SK-N-SH (cell line): ENCODE results near the gene SPAG5. TPM values are rescaled to one million over a fixed set of nuclear protein-coding genes. Genes with fewer than 3 reads are reported as not detected.

Source experiments
- CTCF ChIA-PET: fragments of 300-600, 350-600 bp; formaldehyde crosslinking; extraction: SDS; loops from one replicate; lab custom pipeline; 2021; lab: Yijun Ruan, JAX
- POLR2A ChIA-PET: fragments of 350-600 bp; sonication (Branson Sonifier 250); formaldehyde crosslinking; extraction: SDS; loops from one replicate; lab custom pipeline; 2020; ENCODE audit warnings: antibody characterized with exemption, inconsistent platforms; lab: Yijun Ruan, JAX
- DNase-seq: peaks from one replicate; pipeline ENCODE4 v3.0.0; 2012
- H2AFZ ChIP-seq: fragments of 200-600 bp; sonication (generic); 2 replicates; pipeline ENCODE4 v1.8.1; 2016; ENCODE audit warnings: antibody characterized with exemption, mild to moderate bottlenecking, low read depth
- H3F3A ChIP-seq: fragments of 200-600 bp; sonication (generic); replicated peaks from 2 replicates; pipeline ENCODE3; 2016; ENCODE audit warnings: antibody characterized with exemption, mild to moderate bottlenecking; ENCODE audit not compliant: insufficient read depth
- H3K27ac ChIP-seq, 2 experiments: fragments of 200-500 bp in 1 of 2; fragments of 200-600 bp in 1 of 2; sonication (Bioruptor generic) in 1 of 2; sonication (generic), shearing (Covaris generic) in 1 of 2; 2 replicates each; pipeline versions ENCODE4 v1.5.1 to v1.6.1; 2014 to 2016; ENCODE audit warnings: low read depth in 2 of 2, inconsistent platforms in 1 of 2, low read length in 1 of 2, mild to moderate bottlenecking in 1 of 2, mixed read lengths in 1 of 2
- H3K27me3 ChIP-seq: fragments of 200-600 bp; sonication (generic), shearing (Covaris generic); 2 replicates; pipeline ENCODE4 v1.6.1; 2016; ENCODE audit warnings: mixed run types; ENCODE audit not compliant: insufficient read depth
- H3K36me3 ChIP-seq, 2 experiments: fragments of 200-500 bp in 1 of 2; fragments of 200-600 bp in 1 of 2; sonication (Bioruptor generic) in 1 of 2; sonication (generic) in 1 of 2; replicated peaks in 1 of 2; 2 replicates each; pipeline versions ENCODE3 to v1.5.1; 2014 to 2016; ENCODE audit warnings: low read length in 1 of 2, mild to moderate bottlenecking in 1 of 2; ENCODE audit not compliant: insufficient read depth in 2 of 2, control insufficient read depth in 1 of 2
- H3K4me1 ChIP-seq, 2 experiments: fragments of 200-500 bp in 1 of 2; fragments of 200-600 bp in 1 of 2; sonication (Bioruptor generic) in 1 of 2; sonication (generic), shearing (Covaris generic) in 1 of 2; 2 replicates each; pipeline versions ENCODE4 v1.5.1 to v1.6.1; 2014 to 2016; ENCODE audit warnings: low read depth in 1 of 2, low read length in 1 of 2, mixed run types in 1 of 2; ENCODE audit not compliant: insufficient read depth in 2 of 2, control insufficient read depth in 1 of 2
- H3K4me2 ChIP-seq: fragments of 200-600 bp; sonication (generic), shearing (Covaris generic); 2 replicates; pipeline ENCODE4 v1.6.1; 2017; ENCODE audit warnings: mixed run types
- H3K4me3 ChIP-seq, 2 experiments: fragments of 200-500 bp in 1 of 2; fragments of 200-600 bp in 1 of 2; sonication (Bioruptor generic) in 1 of 2; sonication (generic), shearing (Covaris generic) in 1 of 2; 2 replicates each; pipeline versions ENCODE4 v1.5.1 to v1.8.1; 2014 to 2016; ENCODE audit warnings: low read depth in 2 of 2, inconsistent platforms in 1 of 2, low read length in 1 of 2, mild to moderate bottlenecking in 1 of 2, mixed read lengths in 1 of 2, moderate library complexity in 1 of 2
- H3K79me2 ChIP-seq: fragments of 200-600 bp; sonication (generic); 2 replicates; pipeline ENCODE4 v1.8.1; 2017; ENCODE audit warnings: mild to moderate bottlenecking; ENCODE audit not compliant: insufficient read depth
- H3K9ac ChIP-seq: fragments of 200-600 bp; sonication (generic); 2 replicates; pipeline ENCODE4 v1.6.1; 2017; ENCODE audit warnings: mixed run types
- H3K9me2 ChIP-seq: fragments of 200-600 bp; sonication (generic); 2 replicates; pipeline ENCODE4 v1.6.1; 2017; ENCODE audit warnings: mixed run types
- H3K9me3 ChIP-seq: fragments of 200-600 bp; sonication (generic); 2 replicates; pipeline ENCODE4 v1.6.1; 2017; ENCODE audit warnings: mixed run types, mild to moderate bottlenecking, moderate library complexity
- H4K20me1 ChIP-seq: fragments of 200-600 bp; sonication (generic); 2 replicates; pipeline ENCODE4 v1.6.1; 2017; ENCODE audit warnings: mild to moderate bottlenecking, mixed run types; ENCODE audit not compliant: insufficient read depth
- CHD2 ChIP-seq: fragments of 150-350 bp; IDR thresholded peaks from 2 replicates; pipeline ENCODE4 v1.6.1; 2018; ENCODE audit warnings: low read length; ENCODE audit not compliant: partially characterized antibody
- FOSL2 ChIP-seq: IDR thresholded peaks from 2 replicates; pipeline ENCODE4 v1.4.0; 2012; ENCODE audit warnings: low read depth, mild to moderate bottlenecking, moderate library complexity, borderline replicate concordance
- FOXJ3 ChIP-seq: sonication (generic); formaldehyde crosslinking; IDR thresholded peaks from 2 replicates; pipeline ENCODE4 v1.5.1; 2020; ENCODE audit warnings: mild to moderate bottlenecking, missing genetic modification reagents
- FOXM1 ChIP-seq: IDR thresholded peaks from 2 replicates; pipeline ENCODE4 v1.4.0; 2012; ENCODE audit warnings: low read depth, mild to moderate bottlenecking
- GABPA ChIP-seq: IDR thresholded peaks from 2 replicates; pipeline ENCODE4 v1.4.0; 2012; ENCODE audit warnings: low read depth, mild to moderate bottlenecking
- JUND ChIP-seq: IDR thresholded peaks from 2 replicates; pipeline ENCODE4 v1.4.0; 2012
- MXI1 ChIP-seq: IDR thresholded peaks from 2 replicates; pipeline ENCODE4 v1.6.1; 2012; ENCODE audit warnings: mild to moderate bottlenecking, low read depth, low read length, improper control_type of control experiment
- POLR2AphosphoS5 ChIP-seq: IDR thresholded peaks from 2 replicates; pipeline ENCODE4 v1.6.1; 2012; ENCODE audit warnings: low read depth, low read length
- RAD21 ChIP-seq: IDR thresholded peaks from 2 replicates; pipeline ENCODE4 v1.6.1; 2012; ENCODE audit warnings: mild to moderate bottlenecking, low read length
- RFX5 ChIP-seq: IDR thresholded peaks from 2 replicates; pipeline ENCODE4 v1.6.1; 2012; ENCODE audit warnings: mild to moderate bottlenecking, improper control_type of control experiment, low read length
- RXRA ChIP-seq: IDR thresholded peaks from 2 replicates; pipeline ENCODE4 v1.4.0; 2012; ENCODE audit warnings: low read depth, mild to moderate bottlenecking, borderline replicate concordance
- SIN3A ChIP-seq: IDR thresholded peaks from 2 replicates; pipeline ENCODE4 v1.6.1; 2012; ENCODE audit warnings: low read depth, mild to moderate bottlenecking, low read length, moderate library complexity, borderline replicate concordance
- TCF12 ChIP-seq: IDR thresholded peaks from 2 replicates; pipeline ENCODE4 v1.4.0; 2012
- TEAD4 ChIP-seq: IDR thresholded peaks from 2 replicates; pipeline ENCODE4 v1.4.0; 2012; ENCODE audit warnings: mild to moderate bottlenecking, borderline replicate concordance; ENCODE audit not compliant: insufficient read depth
- YY1 ChIP-seq: IDR thresholded peaks from 2 replicates; pipeline ENCODE4 v1.4.0; 2012; ENCODE audit warnings: low read depth, mild to moderate bottlenecking
- ZBTB33 ChIP-seq: IDR thresholded peaks from 2 replicates; pipeline ENCODE4 v1.4.0; 2012; ENCODE audit warnings: low read depth, borderline replicate concordance
- WGBS: methylation state at CpG from one replicate; pipeline ENCODE4 v1.1.6; 2017; ENCODE audit warnings: low lambda C conversion rate; 5-methylcytosine and 5-hydroxymethylcytosine counted together
- polyA plus RNA-seq, 3 experiments: library from polyadenylated mRNA; depleted of rRNA; stranded (reverse); fragments of >200 nt; gene quantifications; 2 replicates each; pipeline ENCODE4 v1.2.3, GENCODE V29; 2012
- TF ChIP-seq, protein P1 (sequence below): IDR thresholded peaks from 2 replicates; pipeline ENCODE4; 2012
- TF ChIP-seq, protein P2 (sequence below): fragments of 150-350 bp; IDR thresholded peaks from 2 replicates; pipeline ENCODE4 v1.6.1; 2016; ENCODE audit warnings: mild to moderate bottlenecking, low read depth, low read length
- TF ChIP-seq, protein P3 (sequence below): fragments of 150-350 bp; IDR thresholded peaks from 2 replicates; pipeline ENCODE4 v1.6.1; 2017; ENCODE audit warnings: antibody characterized with exemption, low read length, low read depth, borderline replicate concordance

The SPAG5 gene
- polyA plus RNA-seq, 1 of the 3 experiments (the other 2 are of a cell fraction) = 36.5 TPM

- DNase-seq = no peak
- Histone ChIP-seq H3K4me3 (no peak overlapping the region), H3F3A (no peaks in the 10 kb centered on the region), H3K9ac (no peak overlapping the region), H3K27me3 (peaks cover 10% of the 10 kb centered on the region; the same call in 1 of the 2 replicates), H3K79me2 (no peaks in the 10 kb centered on the region), H3K9me2 (no peaks in the 10 kb centered on the region), H3K4me2 (no peak overlapping the region), H4K20me1 (no peaks in the 10 kb centered on the region), H3K27ac (no peak overlapping the region), H2AFZ (no peak overlapping the region), H3K36me3 (no peaks in the 10 kb centered on the region), H3K9me3 (no peaks in the 10 kb centered on the region), H3K4me1 (no peaks in the 10 kb centered on the region)
- TF ChIP-seq, protein P1, sequence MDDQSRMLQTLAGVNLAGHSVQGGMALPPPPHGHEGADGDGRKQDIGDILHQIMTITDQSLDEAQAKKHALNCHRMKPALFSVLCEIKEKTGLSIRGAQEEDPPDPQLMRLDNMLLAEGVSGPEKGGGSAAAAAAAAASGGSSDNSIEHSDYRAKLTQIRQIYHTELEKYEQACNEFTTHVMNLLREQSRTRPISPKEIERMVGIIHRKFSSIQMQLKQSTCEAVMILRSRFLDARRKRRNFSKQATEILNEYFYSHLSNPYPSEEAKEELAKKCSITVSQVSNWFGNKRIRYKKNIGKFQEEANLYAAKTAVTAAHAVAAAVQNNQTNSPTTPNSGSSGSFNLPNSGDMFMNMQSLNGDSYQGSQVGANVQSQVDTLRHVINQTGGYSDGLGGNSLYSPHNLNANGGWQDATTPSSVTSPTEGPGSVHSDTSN = no peak
- TF ChIP-seq CHD2 = no peak
- TF ChIP-seq YY1 = no peak
- TF ChIP-seq TEAD4 = no peak
- no peak for TF ChIP-seq FOXJ3
- TF ChIP-seq RAD21 = no peak
- TF ChIP-seq FOSL2 = no peak
- no peak for TF ChIP-seq GABPA
- TF ChIP-seq, protein P2, sequence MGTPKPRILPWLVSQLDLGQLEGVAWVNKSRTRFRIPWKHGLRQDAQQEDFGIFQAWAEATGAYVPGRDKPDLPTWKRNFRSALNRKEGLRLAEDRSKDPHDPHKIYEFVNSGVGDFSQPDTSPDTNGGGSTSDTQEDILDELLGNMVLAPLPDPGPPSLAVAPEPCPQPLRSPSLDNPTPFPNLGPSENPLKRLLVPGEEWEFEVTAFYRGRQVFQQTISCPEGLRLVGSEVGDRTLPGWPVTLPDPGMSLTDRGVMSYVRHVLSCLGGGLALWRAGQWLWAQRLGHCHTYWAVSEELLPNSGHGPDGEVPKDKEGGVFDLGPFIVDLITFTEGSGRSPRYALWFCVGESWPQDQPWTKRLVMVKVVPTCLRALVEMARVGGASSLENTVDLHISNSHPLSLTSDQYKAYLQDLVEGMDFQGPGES = no peak
- TF ChIP-seq ZBTB33 = no peak
- TF ChIP-seq FOXM1 = no peak
- TF ChIP-seq, protein P3, sequence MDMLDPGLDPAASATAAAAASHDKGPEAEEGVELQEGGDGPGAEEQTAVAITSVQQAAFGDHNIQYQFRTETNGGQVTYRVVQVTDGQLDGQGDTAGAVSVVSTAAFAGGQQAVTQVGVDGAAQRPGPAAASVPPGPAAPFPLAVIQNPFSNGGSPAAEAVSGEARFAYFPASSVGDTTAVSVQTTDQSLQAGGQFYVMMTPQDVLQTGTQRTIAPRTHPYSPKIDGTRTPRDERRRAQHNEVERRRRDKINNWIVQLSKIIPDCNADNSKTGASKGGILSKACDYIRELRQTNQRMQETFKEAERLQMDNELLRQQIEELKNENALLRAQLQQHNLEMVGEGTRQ = no peak
- TF ChIP-seq TCF12 = no peak
- TF ChIP-seq POLR2AphosphoS5 = no peak
- TF ChIP-seq RFX5 = no peak
- no peak for TF ChIP-seq SIN3A
- TF ChIP-seq MXI1 = no peak
- TF ChIP-seq JUND = no peak
- no peak for TF ChIP-seq RXRA
- 72% methylated on average over 16 of the region's 16 CpGs for WGBS
- ChIA-PET POLR2A (no interaction called here), CTCF (interaction anchor here (1.2 to 6.3 kb wide), 3 partner anchors 14 to 39 kb away, joined by 3 to 47 read pairs (median 6); no protein-coding TSS in a partner anchor)
Measured at GRCh38 chr17:28533091-28533807, 65.6 kb downstream of the SPAG5 start.
